Stimulated activated CD4-positive, alpha-beta T cell treated with anti-CD3 and anti-CD28 coated beads, Interleukin-15, amount 100 ng/mL, for 24 hours (primary cell): ENCODE measurements around the gene ETFB.
A peak's percentile ranks its signal among the peaks of the same experiment; 100 is the strongest.

Experiments used
- DNase-seq: peaks from one replicate; pipeline ENCODE4 v3.0.0-alpha.2; 2020

ETFB gene

DNA sequence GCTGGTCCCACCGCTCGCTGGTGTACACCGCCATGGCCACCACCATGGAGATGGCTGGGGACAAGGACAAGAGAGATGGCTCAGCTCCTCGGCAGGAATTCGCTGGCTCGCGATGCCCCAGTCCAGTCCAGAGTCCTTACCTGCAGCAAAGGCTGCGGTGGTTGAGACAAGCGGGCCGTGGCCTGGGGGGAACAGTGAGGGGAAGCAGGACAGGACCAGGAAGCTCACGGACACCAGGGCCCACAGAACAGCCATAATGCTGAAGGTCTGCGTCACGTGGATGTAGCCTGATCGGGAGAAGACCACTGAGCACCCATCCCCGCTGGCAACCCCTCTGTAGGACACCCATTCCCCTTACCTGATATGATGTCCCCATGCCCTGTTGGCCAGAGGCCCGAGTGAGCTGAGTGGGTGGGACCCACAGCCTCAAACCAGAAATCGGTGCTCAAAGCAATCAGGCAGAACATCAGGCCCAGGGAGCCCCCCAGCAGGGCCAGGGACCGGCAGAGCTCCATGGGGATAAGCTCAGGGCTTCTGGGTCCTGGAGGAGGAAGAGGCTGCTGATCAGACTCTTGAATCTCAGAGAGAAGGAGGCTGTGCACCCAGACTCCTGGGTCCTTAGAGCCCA, 5.9 kb upstream of the ETFB start:
- no peak for DNase-seq

GRCh38 chr19:51371186-51371690, 5.0 kb upstream of the ETFB start:
- no peak for DNase-seq

- DNase-seq: no peak
Measured at GRCh38 chr19:51370230-51370629, 4.0 kb upstream of the ETFB start.

DNA sequence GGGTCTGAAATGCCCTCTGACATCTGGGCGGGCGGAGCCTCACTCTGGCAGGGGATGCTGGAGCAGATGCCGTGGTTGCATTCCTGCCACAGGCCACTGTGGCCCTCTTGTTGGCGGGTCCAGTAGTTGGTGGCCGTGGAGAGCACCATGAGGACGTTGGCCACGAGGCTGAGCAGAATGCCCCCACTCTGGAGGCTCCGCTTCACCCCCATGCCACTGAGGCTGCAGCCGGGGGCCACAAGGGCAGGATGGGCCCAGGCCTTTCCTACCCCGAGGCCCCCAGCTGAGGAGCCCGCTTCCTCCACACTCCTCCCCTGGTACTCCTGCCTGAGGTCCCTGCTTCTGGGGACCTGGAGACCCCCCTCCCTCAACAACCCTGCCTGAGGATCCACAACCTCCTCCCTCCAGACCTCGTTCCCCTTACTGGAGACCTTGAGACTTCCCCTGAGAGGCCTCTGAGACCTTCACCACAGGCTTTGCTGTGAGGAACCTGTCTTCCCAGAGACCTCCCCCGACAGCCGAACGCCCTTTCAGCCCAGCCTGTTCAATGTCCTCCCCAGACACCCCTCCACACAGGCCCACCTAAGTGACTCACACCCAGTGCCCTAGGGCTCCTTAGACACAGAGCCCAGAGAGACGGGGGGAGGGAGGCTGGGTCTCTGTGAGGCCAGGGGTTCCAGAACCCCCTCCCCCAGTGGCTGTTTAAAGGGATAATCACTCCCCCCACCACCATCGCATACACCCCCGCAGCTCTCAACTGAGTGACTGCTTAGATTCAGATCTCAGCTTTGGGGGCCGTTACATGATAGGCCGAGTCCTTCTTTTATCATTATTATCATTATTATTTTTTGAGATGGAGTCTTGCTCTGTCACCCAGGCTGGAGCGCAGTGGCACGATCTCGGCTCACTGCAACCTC, 2.4 kb upstream of the ETFB start, which contains the start of gene CLDND2:
CLDND2 (minus strand) TSS at position 638 of the 917 bp plus-strand sequence; CDS start at position 212, 426 bp downstream.
- DNase-seq: peak; percentile 36

DNA sequence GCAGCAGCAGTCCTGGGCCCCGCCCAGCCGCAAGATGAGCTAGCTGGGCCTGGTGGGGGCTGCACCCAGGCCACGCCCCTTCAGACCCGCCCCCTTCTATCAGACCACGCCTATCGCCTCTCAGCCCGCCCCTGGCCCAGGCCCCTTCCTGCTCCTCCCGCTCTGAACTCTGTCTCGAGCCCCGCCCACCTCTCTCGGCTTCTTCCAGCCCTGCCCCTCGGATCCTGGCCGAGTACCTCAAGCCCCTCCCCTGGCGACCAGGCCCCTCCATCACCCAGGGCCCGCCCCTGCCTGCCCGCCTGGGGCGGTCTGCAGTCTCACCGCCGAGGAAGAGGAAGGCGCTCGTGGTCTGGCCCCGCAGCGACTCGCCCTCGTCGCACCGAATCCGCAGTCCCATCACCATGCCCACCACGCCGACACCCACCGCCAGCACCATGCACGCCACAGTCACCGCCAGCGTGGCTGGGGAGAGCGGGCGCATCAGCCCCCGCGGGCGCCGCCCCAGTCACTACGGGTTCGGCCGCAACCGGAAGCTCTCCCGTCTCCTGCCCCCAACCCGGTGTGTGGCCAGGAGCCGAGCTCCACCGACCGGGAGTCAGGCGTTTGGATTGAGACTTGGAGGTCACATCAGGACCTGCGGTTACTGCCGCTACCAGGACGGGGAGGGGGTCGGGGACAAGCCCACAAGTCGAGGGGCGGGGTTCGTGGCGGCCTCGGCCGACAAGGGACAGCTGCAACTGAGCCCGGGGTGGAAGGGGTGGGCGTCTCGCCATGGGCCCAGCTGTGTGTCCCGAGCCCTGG, 1.6 kb upstream of the ETFB start:
- peak; percentile 100 for DNase-seq

DNA sequence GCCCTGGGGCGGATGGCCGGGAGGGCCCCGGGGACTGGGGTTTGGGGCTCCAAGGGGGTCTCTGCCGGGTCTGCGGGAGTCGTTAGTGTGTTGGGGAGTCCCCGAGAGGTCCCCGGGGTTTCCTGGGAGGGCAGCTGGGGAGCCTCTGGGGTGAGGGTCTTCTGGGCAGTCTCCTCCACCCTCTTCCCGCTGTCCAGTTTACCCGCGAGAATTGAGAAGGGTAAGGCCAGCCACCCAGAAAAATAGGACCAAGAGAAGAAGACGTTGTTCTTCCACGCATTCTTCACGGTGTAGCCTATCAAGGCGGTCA, 1.0 kb upstream of the ETFB start:
- DNase-seq: peak; percentile 62

- DNase-seq: peak; percentile 98
Measured at GRCh38 chr19:51366389-51367254, 434 bp upstream of the ETFB start.

- DNase-seq: peak; percentile 38
Measured at GRCh38 chr19:51365211-51365964, 800 bp downstream of the ETFB start.

DNA sequence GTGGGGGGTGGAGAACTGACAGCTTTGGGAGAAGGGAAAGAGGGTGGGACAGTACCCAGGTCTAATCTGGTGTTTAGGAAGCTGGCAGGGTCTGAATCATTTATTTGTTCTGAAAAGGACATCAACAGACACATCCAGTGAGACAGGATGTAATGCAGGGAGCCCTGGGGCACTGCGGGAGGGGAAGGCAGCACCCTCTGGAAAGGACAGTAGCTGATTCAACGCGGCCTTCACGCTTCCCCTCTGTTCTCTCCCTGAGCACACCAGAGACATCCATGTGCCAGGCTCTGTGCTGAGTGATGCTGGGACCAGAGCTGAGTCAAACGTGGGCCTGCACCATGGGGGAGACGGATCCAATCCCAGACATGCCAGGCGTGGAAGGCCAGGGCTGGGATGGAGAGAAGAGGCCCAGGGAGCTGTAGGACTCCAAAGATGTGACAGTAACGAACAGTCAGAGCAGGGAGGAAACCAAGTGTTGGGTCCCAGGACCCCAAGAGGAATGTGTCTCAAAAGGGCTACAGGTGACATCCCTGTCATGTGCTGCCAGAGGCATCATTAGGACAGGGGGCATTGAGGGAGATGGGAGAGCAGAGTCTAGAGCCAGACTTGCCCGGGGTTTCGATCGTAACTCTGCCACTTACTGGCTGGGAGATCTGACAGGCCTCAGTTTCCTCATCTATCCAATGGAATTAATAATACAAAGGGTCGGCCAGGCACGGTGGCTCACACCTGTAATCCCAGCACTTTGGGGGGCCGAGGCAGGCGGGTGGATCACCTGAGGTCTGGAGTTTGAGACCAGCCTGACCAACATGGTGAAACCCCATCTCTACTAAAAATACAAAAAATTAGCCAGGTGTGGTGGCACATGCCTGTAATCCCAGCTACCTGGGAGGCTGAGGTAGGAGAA, 1.7 kb downstream of the ETFB start:
- DNase-seq: no peak

DNA sequence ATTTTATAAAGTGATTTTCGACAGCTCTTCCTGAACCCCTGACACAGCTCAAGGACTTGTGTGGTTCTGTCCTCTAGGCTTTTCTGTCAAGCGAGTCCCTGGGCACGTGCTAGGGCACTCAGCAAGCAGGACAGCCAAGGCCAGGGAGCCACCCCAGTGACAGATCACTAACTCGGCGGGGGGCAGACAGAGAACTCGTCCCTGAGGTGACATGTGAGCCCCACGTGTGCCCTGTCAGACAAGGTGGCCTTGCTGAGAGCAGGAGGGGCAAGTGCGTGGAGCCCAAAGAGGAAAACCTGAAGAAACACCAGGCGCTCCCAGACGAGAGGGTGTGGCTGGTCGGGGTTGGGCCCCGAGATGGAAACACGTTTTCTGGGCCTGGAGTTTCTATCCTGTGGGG, 4.9 kb downstream of the ETFB start:
- DNase-seq: no peak

DNA sequence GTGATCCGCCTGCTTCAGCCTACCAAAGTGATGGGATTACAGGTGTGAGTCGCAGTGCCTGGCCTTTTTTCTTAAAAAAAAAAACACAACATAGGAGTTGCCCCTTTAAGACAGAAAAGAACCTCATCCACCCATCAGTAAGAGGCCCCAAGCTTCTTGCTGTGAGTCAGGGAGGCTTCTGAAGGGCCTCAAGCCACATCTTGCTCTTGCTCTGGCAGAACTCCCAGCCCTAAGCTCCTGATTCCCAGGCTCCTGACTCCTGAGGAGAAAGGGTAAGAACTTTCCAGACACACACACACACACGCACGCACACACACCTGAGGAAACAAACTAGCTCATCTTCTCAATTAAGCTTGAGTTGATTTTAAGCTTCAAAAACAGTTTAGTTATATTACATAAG, 6.9 kb downstream of the ETFB start:
- no peak for DNase-seq

DNA sequence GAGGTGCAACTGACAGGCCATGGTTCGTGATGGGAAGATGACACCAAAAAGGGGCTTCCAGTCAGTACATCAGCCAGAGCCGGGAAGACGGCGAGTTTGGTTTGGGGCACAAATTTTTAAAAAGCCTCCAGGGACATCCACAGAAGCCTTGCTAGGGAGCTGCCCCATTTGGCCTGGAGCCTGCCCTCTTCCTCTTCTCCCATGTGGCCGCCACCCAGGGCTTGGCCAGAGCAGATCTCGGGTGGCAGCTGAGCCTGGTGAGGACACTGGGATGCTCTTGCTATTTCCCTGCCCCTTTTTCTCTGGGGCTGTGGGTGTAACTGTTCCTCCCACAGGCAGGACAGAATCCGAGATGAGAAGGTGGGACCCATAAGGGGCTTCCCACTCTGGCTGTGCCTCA, 8.2 kb downstream of the ETFB start:
- DNase-seq: no peak

DNA sequence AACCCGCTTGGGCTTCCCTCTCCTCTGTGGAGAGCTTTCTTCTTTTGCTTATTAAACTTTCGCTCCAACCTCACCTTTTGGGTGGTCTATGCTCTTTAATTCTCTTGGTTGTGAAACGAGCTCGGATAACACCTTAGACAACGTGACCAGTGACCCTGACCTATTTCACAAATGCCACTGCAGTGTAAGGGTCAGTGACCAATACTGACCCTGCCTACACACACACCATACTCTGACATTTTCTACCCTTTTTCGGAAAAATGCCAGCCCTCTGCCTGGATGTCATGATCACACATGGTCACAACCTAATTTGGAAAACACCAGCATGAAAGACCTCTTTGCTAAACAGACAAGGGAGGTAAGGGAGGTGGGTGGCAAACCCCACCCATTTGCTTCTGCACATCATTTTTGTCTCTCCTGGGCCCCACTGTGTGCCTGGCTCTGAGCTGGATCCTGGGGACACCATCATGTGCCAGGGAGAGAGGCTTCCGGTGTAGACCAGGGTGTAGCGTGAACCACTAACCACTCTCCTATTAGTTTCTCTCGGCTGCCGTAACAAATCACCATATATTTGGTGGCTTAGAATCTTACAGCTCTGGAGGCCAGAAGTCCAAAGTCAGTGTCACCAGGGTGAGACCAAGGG, 9.9 kb downstream of the ETFB start:
- no peak for DNase-seq

DNA sequence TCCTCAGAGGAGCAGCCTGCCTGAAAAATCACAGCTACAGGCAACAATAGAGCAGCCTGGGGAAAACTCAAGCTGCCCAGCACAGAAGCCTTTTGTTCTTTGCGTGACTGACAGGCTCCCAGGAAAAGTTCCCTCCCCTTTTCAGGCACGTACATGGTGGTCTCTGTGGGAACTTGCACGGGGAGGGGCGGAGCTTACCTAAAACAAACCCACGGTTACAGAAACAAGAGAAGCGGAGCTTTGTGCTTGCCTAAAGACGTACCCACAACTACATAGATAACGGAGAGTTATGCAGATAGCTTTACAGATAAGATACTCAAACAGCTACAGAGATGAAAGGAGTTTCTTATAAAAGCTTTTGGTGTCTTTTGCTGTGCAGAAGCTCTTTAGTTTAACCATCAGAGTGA, 11.4 kb downstream of the ETFB start:
- peak; percentile 51 for DNase-seq

DNA sequence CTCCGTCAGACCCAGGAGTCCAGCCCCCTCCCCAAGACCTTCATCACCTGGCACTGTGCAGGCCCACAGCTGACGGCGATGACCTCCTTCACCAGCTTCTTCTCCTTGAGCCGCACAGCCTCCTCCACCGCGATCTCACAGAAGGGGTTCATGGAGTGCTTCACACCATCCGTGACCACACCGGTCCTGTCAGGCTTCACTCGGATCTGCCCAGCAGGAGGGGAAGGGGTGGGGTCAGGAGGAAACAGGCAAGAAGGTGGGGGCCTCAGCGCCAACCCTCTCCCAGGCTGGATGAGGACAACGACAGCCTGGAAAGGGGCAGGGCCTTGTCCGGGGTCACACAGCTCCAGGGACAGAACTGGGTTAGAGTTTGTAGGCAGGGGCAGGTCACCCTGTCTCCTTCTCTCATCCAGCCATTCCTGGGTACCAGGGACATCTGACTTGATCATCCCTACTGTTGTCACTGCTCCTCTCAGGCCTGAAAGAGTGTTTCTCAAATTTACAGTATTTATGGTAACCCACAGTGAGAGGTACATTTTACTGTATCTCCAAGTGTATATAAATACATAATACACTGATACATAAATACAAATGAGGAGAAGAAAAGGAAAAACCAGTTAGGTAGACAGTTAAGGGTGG, 12.0 kb downstream of the ETFB start:
- DNase-seq: no peak

DNA sequence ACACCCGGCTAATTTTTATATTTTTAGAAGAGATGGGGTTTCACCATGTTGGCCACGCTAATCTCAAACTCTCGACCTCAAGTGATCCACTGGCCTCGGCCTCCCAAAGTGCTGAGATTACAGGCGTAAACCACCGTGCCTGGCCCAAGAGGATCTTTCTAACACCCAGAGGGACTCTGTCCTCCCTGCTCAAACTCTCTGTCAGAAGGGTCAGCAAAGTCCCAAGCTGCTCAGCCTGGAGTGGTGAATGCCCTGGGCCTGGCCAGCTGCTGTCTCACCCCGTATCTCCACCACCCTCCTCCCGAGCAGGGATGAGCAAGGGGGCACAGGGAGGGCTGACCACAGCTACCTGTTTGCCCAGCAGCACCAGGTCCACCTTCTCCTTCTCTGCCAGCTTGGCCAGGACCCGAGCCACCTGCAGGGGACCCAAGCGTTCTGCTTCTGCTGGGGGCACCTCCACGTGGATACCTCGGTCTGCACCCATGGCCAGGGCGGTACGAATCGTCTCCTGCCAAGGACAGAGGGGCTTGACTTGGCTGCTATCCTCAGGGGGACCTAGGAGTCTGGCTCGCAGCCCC, 13.3 kb downstream of the ETFB start:
- DNase-seq: no peak

- DNase-seq: no peak
Measured at GRCh38 chr19:51351266-51351990, 14.8 kb downstream of the ETFB start.

DNA sequence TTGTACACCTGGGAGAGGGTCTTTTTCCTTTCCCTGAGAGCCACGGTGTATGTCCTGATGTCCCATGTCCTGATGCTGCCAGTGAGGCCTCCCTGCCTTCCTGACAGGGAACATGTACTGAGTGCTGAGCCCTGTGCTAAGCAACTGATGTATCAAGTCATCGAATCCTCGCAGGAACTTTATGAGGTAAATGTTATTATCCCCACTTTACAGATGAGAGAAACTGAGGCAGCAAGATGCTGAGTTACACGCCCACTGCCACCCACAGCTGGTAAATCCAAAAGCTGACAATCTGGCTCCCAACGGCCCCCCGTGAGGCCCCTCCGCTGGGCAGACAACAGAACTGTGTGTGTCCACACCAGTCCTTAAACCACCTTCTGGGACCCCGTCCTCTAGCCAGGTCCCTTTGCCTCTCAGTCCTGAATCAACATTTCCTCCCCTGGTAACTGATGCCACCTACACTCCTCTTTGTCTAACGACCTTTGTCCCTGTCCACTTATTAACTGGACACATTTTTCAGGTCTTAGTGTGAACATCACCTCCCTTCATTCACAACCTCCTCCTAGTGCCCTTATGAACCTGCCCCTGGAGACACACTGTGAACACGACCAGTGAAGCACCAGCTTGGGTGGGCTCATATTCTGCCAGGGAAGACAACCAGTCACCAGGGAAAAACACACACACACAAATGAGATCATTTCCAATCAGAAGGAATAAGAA, 18.8 kb downstream of the ETFB start:
- DNase-seq: no peak
